K562 treated with DMSO at 1 percent for 48 hours (cell line): Measurements from ENCODE around the gene MAGEB18. TPM values are rescaled to one million over a fixed set of nuclear protein-coding genes. Genes with fewer than 3 reads are reported as not detected.

Experiments used
- total RNA-seq: library from RNA; unstranded; fragments of 300-600 nt; gene quantifications from 2 replicates; pipeline ENCODE4 v1.2.3, GENCODE V29; 2022; ENCODE audit warnings: low replicate concordance; ENCODE audit errors: extremely low read depth

MAGEB18 gene
- total RNA-seq = not detected in 2 replicates

GRCh38 chrX:26138274-26138673 lies at the start of gene MAGEB18:
MAGEB18 (plus strand) TSS chrX:26138343; CDS start chrX:26138986, 643 bp downstream.

DNA sequence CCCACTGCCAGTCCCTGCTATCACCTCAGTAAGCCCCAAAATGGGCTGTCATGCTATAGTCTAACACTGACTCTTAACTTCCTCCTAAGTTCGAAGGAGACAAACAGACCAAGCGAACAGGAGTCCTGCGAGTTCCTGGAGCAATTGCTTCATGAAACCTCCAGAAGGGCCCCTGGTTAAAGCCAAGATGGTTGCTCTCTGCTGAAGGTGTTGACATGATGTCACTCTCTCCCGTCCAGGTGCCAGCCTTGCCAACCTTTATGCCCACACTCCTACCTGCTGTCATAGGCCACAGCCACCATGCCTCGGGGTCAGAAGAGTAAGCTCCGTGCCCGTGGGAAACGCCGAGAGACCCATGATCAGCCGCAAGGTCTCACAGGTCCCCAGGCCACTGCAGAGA lies 22.2 kb downstream of the MAGEB18 start, which contains the start of gene MAGEB6B:
TSS of gene MAGEB6B (plus strand) at position 301 of the 400 bp plus-strand sequence. CDS start at position 301, 0 bp downstream.

Other genes starting within 250 kb of the MAGEB18 start
- not detected in 2 replicates for gene MAGEB6B, start 22.3 kb downstream of the MAGEB18 start, total RNA-seq
- not detected in 2 replicates for gene MAGEB6, start 54.1 kb downstream of the MAGEB18 start, total RNA-seq
- gene MAGEB5, start 77.8 kb downstream of the MAGEB18 start, total RNA-seq = not detected in 2 replicates